HFFc6 (cell line): ENCODE measurements around the gene LUZP2. TPM values are rescaled to one million over a fixed set of nuclear protein-coding genes. Genes with fewer than 3 reads are reported as not detected.

ENCODE experiments used
- DNase-seq: peaks from one replicate; pipeline ENCODE4 v3.0.0-alpha.2; 2018
- H3K27ac Mint-ChIP-seq: 2 replicates; pipeline ENCODE4 v1.8.0; 2020; ENCODE audit warnings: mild to moderate bottlenecking, mixed read lengths
- H3K27me3 Mint-ChIP-seq: 2 replicates; pipeline ENCODE4 v1.8.0; 2021; ENCODE audit warnings: mild to moderate bottlenecking, moderate library complexity, mixed read lengths; ENCODE audit not compliant: insufficient read depth
- H3K36me3 Mint-ChIP-seq: 2 replicates; pipeline ENCODE4 v1.8.0; 2021; ENCODE audit warnings: low read depth, mixed read lengths
- H3K4me1 Mint-ChIP-seq: 2 replicates; pipeline ENCODE4 v1.8.0; 2020; ENCODE audit warnings: low read depth, mixed read lengths
- H3K4me3 Mint-ChIP-seq: 2 replicates; pipeline ENCODE4 v1.8.0; 2020; ENCODE audit warnings: mild to moderate bottlenecking, moderate library complexity, mixed read lengths
- H3K9me3 Mint-ChIP-seq: 2 replicates; pipeline ENCODE4 v1.8.0; 2020; ENCODE audit warnings: mild to moderate bottlenecking, mixed read lengths
- total RNA-seq, 6 experiments: library from RNA; stranded (reverse); fragmentation: NEBNext Ultra II Directional; extraction: Animal tissue kit (Norgen Biotek cat#: 25700); gene quantifications; 2 replicates in 1 of 6; 3 replicates in 5 of 6; pipeline ENCODE4 v1.2.3, GENCODE V29; 2021
- TF ChIP-seq, protein P1 (sequence below): fragments of 200-600 bp; sonication (generic); IDR thresholded peaks from 2 replicates; pipeline ENCODE4 v1.5.0; 2021; ENCODE audit warnings: antibody characterized with exemption, mild to moderate bottlenecking

LUZP2 gene
- total RNA-seq, 6 experiments from 2014 or later: not detected

DNA sequence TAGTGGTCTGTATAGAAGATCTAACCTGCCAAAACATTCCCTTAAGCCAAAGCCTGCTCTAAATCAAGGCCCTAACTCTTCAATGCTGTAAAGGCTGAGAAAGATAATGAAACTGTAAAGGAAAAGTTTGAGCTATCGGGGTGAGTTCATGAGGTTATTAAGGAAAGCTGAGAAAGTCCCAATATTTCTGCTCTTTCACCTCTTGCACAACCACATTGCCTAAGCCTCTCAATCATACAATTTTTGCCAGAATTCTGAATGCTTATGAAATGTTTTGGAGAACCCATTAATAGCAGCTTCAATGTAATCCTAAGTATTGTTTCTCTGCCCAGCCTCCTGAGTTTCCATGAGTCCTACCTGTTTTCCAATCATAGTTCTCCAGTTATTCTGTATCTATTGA lies 373.2 kb downstream of the LUZP2 start:
- TF ChIP-seq, protein P1, sequence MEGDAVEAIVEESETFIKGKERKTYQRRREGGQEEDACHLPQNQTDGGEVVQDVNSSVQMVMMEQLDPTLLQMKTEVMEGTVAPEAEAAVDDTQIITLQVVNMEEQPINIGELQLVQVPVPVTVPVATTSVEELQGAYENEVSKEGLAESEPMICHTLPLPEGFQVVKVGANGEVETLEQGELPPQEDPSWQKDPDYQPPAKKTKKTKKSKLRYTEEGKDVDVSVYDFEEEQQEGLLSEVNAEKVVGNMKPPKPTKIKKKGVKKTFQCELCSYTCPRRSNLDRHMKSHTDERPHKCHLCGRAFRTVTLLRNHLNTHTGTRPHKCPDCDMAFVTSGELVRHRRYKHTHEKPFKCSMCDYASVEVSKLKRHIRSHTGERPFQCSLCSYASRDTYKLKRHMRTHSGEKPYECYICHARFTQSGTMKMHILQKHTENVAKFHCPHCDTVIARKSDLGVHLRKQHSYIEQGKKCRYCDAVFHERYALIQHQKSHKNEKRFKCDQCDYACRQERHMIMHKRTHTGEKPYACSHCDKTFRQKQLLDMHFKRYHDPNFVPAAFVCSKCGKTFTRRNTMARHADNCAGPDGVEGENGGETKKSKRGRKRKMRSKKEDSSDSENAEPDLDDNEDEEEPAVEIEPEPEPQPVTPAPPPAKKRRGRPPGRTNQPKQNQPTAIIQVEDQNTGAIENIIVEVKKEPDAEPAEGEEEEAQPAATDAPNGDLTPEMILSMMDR: no peak
- H3K9me3 Mint-ChIP-seq: peaks cover 17% of the 10 kb centered on the region
- no peak overlapping the region for H3K27ac Mint-ChIP-seq
- no peak for DNase-seq
- H3K36me3 Mint-ChIP-seq: no peaks in the 10 kb centered on the region
- H3K4me1 Mint-ChIP-seq: no peaks in the 10 kb centered on the region
- H3K27me3 Mint-ChIP-seq: no peaks in the 10 kb centered on the region
- no peak overlapping the region for H3K4me3 Mint-ChIP-seq

DNA sequence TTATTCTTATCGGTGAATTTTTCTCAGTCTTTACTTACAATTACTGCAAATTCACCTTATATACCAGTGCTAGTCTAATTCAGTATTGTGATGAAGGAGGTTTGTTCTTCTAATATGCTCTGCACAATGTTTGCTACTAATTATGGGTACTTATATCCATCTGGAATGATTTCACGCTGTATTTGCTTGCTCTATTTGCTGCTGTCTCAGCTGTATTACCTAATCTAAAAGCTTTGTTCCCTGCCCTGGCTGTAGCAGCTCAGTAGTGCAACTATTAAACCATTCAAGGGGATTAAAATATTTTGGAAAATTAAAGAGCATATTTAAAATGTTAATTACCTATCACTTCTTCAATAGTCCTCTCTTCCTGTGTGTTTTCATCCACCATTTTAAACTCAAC lies 375.3 kb downstream of the LUZP2 start:
- H3K36me3 Mint-ChIP-seq: no peaks in the 10 kb centered on the region
- no peak overlapping the region for H3K4me3 Mint-ChIP-seq
- H3K27ac Mint-ChIP-seq: no peak overlapping the region
- no peak for DNase-seq
- no peaks in the 10 kb centered on the region for H3K4me1 Mint-ChIP-seq
- H3K27me3 Mint-ChIP-seq: no peaks in the 10 kb centered on the region
- TF ChIP-seq, protein P1: no peak
- peaks cover 17% of the 10 kb centered on the region for H3K9me3 Mint-ChIP-seq

DNA sequence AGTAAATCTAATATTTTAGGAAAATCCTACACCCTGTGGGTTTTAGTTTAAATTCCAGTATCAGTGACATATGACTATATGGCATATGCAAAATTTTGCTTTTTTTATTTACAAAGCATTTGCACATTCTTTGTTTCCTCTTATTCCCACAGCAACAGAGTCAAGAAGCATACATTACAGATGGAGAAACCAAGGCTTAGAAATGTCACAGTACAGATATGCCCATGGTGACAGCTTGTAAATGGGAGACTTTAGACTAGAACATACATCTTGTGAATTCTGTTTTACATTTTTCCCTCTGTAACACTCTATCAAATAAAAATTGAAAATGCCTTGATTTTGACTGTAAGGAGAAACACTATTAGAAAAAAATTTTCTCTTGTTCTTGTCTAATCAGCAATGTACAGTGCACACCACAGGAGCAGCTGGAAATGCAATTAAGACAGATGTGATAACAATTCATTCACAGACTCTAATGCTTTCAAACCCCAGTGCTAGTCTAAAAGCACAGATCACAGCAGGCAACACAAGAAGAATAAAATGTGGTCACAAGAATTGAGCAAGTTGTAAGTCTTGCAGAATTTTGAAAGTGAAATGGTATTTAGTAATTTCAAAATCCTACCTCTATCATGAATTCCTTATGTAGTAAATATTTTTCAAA lies 375.9 kb downstream of the LUZP2 start:
- no peak overlapping the region for H3K4me3 Mint-ChIP-seq
- no peak overlapping the region for H3K27ac Mint-ChIP-seq
- H3K27me3 Mint-ChIP-seq: no peaks in the 10 kb centered on the region
- no peak for DNase-seq
- peaks cover 13% of the 10 kb centered on the region for H3K9me3 Mint-ChIP-seq
- H3K4me1 Mint-ChIP-seq: no peaks in the 10 kb centered on the region
- TF ChIP-seq, protein P1: no peak
- H3K36me3 Mint-ChIP-seq: no peaks in the 10 kb centered on the region

DNA sequence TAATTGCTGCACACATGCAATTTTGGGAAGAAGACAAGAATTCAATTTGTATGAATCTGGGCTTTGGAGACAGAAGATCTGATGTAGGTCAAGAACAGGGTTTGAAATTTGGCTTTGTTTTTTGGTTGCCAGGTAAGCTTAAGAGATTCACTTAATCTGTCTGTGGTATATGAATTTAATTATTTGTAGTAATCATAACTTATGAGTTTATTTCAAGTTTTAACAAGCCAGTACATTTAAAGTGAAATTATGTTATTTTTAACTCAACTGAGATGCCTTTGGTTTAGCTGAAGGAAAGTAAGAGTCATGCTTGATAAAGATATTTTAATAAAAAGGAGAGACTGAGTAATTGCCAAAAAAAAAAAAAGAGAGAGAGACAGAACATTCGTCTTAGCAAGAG lies 384.1 kb downstream of the LUZP2 start:
- Mint-ChIP-seq H3K36me3 (peaks cover 6% of the 10 kb centered on the region; the same call in 1 of the 2 replicates), H3K27ac (no peak overlapping the region), H3K4me1 (no peaks in the 10 kb centered on the region), H3K27me3 (no peaks in the 10 kb centered on the region), H3K9me3 (peaks cover 35% of the 10 kb centered on the region), H3K4me3 (no peak overlapping the region)
- TF ChIP-seq, protein P1: no peak
- DNase-seq: no peak

DNA sequence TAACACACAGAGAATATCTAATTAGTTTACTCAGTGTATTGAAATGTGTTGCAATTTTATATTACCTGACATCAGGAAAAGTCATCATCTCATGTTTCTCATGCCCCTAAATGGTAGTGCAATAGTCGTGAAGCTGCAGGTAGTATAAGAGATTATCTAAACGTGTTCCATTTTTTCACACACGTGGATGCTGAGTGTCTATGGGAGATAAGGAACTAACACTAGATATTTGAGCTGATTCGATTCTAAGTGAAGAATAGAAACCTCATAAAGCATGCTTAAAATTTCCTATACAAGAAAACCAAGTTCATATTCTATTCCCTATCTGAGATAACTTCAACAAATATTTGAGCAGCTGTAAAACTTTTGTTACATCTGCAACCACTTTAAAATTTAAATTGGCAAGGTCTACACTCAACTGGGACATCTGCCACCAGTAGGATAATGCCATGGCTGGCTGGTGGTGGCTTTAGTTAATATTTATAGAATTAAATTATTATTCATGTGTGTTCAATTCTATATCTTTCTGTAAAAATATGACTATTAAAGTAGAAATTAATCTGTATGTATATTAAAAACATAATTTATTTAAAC lies 388.8 kb downstream of the LUZP2 start:
- Mint-ChIP-seq H3K27me3 (no peaks in the 10 kb centered on the region), H3K4me1 (no peaks in the 10 kb centered on the region), H3K36me3 (no peaks in the 10 kb centered on the region; the same call in 1 of the 2 replicates), H3K27ac (no peak overlapping the region), H3K9me3 (peaks cover 25% of the 10 kb centered on the region), H3K4me3 (no peak overlapping the region)
- TF ChIP-seq, protein P1: no peak
- no peak for DNase-seq
